Measurements from ENCODE around the gene ASCC1.

The ASCC1 gene

DNA sequence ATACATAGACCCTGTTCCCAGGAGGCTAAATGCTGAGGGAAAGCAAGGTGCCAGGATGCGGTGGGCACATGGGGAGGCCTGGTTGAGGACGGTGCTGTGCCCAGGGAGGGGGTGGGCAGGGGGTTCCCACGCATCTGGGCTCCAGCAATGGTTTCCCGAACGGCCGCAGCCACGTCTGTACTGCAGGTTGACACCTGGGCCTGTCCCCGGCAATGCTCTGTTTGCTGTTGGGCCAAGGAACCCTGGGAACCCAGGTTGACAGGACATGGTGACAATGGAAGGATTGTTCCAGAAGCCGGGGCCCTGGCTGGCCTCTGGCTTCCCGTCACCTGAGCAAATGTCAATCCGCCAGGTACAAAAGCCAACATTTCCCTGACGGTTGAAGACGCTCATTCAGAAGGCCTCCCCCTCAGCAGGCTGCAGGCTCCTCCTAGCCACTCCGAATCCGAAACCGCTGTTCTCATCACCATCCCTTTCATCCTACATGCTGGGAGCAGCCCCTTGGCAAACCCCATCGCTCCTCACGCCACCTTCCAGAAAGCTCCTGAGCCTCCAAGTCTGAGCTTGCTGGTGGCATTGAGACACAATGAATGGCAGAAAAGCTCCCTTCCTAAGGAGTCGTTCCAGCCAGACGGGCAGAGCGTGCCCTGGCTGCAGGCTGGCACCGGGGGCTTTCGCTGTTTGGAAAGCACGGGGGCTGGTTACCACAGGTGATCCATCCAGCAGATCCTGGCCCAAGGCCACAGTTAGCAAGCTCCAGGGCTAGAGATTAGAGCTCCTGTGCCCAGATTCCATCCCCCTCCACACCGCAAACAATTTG lies 158.9 kb downstream of the ASCC1 start:
- no peak for DNase-seq (ENCODE audit: low spot score)
- TF ChIP-seq, protein P1, sequence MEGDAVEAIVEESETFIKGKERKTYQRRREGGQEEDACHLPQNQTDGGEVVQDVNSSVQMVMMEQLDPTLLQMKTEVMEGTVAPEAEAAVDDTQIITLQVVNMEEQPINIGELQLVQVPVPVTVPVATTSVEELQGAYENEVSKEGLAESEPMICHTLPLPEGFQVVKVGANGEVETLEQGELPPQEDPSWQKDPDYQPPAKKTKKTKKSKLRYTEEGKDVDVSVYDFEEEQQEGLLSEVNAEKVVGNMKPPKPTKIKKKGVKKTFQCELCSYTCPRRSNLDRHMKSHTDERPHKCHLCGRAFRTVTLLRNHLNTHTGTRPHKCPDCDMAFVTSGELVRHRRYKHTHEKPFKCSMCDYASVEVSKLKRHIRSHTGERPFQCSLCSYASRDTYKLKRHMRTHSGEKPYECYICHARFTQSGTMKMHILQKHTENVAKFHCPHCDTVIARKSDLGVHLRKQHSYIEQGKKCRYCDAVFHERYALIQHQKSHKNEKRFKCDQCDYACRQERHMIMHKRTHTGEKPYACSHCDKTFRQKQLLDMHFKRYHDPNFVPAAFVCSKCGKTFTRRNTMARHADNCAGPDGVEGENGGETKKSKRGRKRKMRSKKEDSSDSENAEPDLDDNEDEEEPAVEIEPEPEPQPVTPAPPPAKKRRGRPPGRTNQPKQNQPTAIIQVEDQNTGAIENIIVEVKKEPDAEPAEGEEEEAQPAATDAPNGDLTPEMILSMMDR (IDR thresholded peaks at IDR 0.05; ENCODE audit: extremely low read depth, missing control alignments), result no peak

DNA sequence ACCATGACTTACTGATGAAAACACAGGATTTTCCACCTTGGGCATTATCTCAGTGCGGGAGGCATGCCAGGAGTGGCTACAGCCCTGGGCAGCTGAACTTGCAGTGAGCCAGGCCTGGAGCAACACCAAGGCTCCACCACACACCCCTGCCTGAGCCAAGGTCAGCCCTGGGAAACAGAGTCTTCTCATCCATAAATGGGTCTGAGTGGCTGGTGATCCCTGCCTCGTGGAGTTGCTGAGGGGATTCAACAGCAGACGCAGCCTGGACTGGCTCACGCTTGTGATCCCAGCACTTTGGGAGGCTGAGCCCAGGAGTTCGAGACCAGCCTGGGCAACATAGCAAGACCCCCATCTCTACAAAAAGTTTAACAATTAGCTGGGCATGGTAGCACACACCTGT lies 160.0 kb downstream of the ASCC1 start:
- TF ChIP-seq, protein P1 (IDR thresholded peaks at IDR 0.05; ENCODE audit: extremely low read depth, missing control alignments), result no peak
- DNase-seq (ENCODE audit: low spot score), result no peak

DNA sequence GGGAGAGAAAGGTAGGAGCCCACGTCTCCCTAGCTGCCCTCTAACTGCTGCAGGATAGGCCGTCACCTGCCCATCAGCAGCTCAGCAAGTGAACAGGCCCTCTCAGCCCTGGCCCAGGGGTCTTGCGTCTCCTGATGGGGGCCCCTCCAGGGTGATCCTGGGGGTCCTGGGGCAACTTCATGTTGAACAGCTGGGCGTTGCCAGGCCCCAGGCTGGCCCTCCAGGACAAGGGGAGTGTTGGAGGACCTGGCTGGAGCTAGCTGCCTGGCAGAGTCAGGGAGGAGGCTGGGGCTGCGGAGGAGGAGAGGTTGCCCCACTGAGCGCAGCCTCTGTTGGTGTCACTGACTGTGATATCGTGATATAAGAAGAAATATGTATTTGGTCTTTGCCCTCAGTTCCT lies 162.4 kb downstream of the ASCC1 start:
- no peak for DNase-seq (ENCODE audit: low spot score)
- TF ChIP-seq, protein P1 (IDR thresholded peaks at IDR 0.05; ENCODE audit: extremely low read depth, missing control alignments), result no peak

DNA sequence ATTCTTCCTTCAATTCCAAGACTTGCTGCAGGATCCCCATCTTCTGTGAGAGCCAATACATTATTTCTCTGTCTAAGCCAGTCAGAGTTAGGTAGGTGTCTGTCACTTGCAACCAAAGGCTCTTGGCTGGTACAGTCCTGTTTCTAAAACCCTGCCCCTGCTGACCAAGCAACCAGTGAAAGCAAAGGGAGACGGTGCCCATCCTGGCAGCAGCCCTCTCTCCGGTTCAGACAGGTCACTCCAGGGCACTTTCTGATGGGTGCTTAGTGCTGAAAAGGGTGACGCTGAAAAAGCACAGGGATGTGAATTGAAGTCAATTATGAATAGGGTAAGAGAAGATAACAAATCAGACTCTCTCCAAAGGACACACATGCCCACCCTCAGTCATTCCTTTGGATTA lies 165.2 kb downstream of the ASCC1 start:
- TF ChIP-seq, protein P1 (IDR thresholded peaks at IDR 0.05; ENCODE audit: extremely low read depth, missing control alignments), result no peak
- no peak for DNase-seq (ENCODE audit: low spot score)

DNA sequence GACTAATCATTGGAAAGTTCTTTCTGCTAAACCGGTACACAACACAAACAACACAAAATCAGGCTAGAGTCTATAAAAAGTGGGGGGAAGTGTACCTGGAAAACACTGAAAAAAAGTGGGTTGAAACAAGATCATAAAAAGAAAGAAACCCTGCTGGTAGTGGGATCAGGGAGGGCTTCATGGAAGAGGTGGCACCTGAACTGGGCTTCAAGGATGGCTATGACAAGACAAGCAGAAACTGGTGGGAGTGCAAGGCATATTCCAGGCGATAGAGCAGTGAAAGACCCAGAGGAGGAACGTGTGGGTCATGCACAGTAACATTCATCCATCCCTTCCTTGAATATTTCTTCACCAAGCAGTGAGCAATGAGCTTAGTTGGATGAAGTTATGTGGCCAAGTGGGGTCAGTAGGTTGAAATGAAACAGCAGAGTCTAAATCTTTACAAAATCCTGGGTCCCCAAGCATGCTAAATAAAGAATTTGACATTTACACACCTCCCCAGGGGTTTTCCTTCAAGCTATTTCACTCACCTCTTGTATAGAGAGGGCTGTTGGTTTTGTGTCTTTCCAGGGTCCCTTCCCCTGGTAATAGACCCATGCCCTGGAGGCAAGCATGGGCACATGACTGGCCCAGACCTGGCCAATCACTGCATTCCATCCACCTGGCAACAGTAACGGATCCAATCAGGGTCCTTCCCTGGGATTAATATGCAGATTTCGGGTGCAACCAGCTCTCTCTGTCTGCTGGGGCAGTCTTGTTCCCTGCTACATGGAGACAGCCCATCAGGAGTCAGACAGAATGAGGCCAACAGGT lies 165.9 kb downstream of the ASCC1 start:
- TF ChIP-seq, protein P1 (IDR thresholded peaks at IDR 0.05; ENCODE audit: extremely low read depth, missing control alignments), result no peak
- no peak for DNase-seq (ENCODE audit: low spot score)

DNA sequence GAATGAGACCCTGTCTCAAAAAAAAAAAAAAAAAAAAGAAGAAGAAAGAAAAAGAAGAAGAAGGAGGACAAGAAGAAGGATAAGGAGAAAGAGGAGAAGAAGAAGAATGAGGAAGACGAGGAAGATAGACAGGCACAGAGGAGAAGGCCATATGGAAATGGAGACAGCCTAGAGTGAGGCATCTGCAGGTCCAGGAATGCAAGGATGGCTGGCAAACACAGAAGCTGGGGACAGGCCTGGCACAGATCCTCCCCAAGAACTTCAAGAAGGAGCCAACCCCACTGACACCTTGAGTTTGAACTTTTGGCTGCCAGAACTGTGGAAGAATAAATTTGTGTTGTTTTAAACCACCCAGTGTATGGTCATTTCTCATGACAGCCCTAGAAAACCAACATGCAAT lies 166.6 kb downstream of the ASCC1 start:
- TF ChIP-seq, protein P1 (IDR thresholded peaks at IDR 0.05; ENCODE audit: extremely low read depth, missing control alignments), result no peak
- DNase-seq (ENCODE audit: low spot score), result no peak

Measured in GM20000 (cell line).